HepG2 (cell line): Measurements from ENCODE around the gene BBOF1. TPM values are rescaled to one million over a fixed set of nuclear protein-coding genes. Genes with fewer than 3 reads are reported as not detected.

ENCODE experiments used
- BORCS8-MEF2B ChIP-seq: sonication (generic); formaldehyde crosslinking; IDR thresholded peaks from 2 replicates; pipeline ENCODE4 v1.8.0; 2022; ENCODE audit warnings: mild to moderate bottlenecking, missing genetic modification reagents
- NR0B2 ChIP-seq: sonication (generic); formaldehyde crosslinking; IDR thresholded peaks from 2 replicates; pipeline ENCODE4 v1.4.0; 2020; ENCODE audit warnings: mild to moderate bottlenecking, missing genetic modification reagents
- SRSF9 ChIP-seq: fragments of 200-400 bp; formaldehyde crosslinking; IDR thresholded peaks from 2 replicates; pipeline ENCODE4 v1.6.1; 2018; ENCODE audit warnings: borderline replicate concordance, mild to moderate bottlenecking, low read depth, low read length; ENCODE audit not compliant: insufficient read depth, poor library complexity, severe bottlenecking
- TGIF2 ChIP-seq: IDR thresholded peaks from 2 replicates; pipeline ENCODE4 v1.6.1; 2016; ENCODE audit warnings: control low read depth, missing compliant biosample characterization
- WIZ ChIP-seq: sonication (generic); formaldehyde crosslinking; IDR thresholded peaks from 2 replicates; pipeline ENCODE4 v1.5.1; 2020; ENCODE audit warnings: mild to moderate bottlenecking, missing genetic modification reagents
- ZMAT3 ChIP-seq: sonication (generic); formaldehyde crosslinking; conservative IDR thresholded peaks from 2 replicates; pipeline ENCODE4 v1.7.0; 2021; ENCODE audit warnings: missing genetic modification reagents
- ZNF263 ChIP-seq: sonication (generic); formaldehyde crosslinking; IDR thresholded peaks from 2 replicates; pipeline ENCODE4 v1.4.0; 2020; ENCODE audit warnings: missing genetic modification reagents
- ZNF616 ChIP-seq: sonication (generic); formaldehyde crosslinking; IDR thresholded peaks from 2 replicates; pipeline ENCODE4 v1.5.0; 2020; ENCODE audit warnings: low read depth, mild to moderate bottlenecking, missing genetic modification reagents
- ZNF746 ChIP-seq: sonication (generic); formaldehyde crosslinking; IDR thresholded peaks from 2 replicates; pipeline ENCODE4 v1.8.0; 2022; ENCODE audit warnings: mild to moderate bottlenecking, missing genetic modification reagents
- polyA plus RNA-seq, 8 experiments: library from polyadenylated mRNA; depleted of rRNA in 3 of 8; stranded (reverse) in 7 of 8; unstranded in 1 of 8; fragments of >200 nt; fragmentation: Illumina TruSeq in 4 of 8; extraction: Trizol in 4 of 8; gene quantifications; 2 replicates each; pipeline versions ENCODE4 v1.2.1 to v1.2.3, GENCODE V29; 2011 to 2016; ENCODE audit warnings: low read depth in 4 of 8, missing spikeins in 1 of 8, mixed read lengths in 1 of 8; ENCODE audit not compliant: insufficient read depth in 1 of 8
- total RNA-seq, 5 experiments: library from RNA; depleted of rRNA; stranded (reverse); fragments of >200 nt; fragmentation: Illumina TruSeq; extraction: Trizol; gene quantifications; 2 replicates each; pipeline ENCODE4 v1.2.3, GENCODE V29; 2016; ENCODE audit warnings: low read depth in 1 of 5
- TF ChIP-seq, protein P1 (sequence below): sonication (generic); formaldehyde crosslinking; IDR thresholded peaks from 2 replicates; pipeline ENCODE4 v1.5.1; 2020; ENCODE audit warnings: mild to moderate bottlenecking, missing genetic modification reagents, moderate library complexity
- TF ChIP-seq, protein P2 (sequence below): sonication (generic); formaldehyde crosslinking; IDR thresholded peaks from one replicate; pipeline ENCODE4 v1.5.1; 2020; ENCODE audit warnings: mild to moderate bottlenecking, missing genetic modification reagents; ENCODE audit errors: not compliant biosample characterization
- TF ChIP-seq, protein P3 (sequence below): sonication (generic); formaldehyde crosslinking; IDR thresholded peaks from 2 replicates; pipeline ENCODE4 v1.5.0; 2020; ENCODE audit warnings: mild to moderate bottlenecking, missing genetic modification reagents

The BBOF1 gene
- total and polyA plus RNA-seq, 2 of the 13 experiments (the other 11 are each of a cell fraction or from before 2014, with no cell fraction given): 1.6 to 2.3 TPM

DNA sequence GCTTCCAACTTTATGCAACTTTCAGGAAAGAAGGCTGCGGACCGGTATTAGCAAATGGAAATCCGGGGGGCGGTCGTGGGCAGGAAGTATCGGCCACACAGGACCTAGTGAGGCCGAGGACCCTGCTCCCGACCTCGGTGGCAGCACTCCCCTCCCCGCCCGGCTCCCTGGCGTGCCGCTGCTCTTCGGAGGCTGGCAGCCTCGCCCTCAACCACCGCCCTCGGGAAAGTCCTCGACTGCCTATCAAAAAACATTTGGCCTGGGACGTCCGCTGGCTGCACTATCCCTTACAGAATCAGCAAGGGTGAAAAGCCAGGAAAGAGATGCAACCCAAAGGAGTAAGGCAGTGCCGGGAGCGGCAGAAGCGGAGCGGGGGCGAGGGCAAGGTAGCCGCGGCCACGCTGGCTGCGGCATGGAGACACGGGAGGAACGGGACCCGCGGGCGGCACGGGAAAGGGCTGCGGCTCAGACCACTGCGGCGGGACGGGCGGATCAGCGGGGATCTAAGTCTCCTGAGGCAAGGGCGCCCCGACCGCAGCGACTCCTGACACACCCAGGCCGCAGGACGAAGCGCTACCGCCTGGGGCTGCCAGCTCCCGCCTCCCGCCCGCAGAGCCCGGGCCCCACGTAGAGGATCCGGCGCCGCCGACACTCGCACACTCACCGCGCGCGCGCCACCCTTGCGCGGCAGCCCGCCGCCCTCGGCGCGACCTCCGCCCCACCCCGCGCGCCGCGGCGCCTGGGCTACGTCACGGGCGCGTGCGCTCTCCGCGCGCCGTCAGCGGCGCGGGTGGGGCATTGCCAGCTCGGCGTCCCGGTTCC is at the start of gene BBOF1, which contains the start of gene ENTPD5 (continued):
- TF ChIP-seq, protein P1, sequence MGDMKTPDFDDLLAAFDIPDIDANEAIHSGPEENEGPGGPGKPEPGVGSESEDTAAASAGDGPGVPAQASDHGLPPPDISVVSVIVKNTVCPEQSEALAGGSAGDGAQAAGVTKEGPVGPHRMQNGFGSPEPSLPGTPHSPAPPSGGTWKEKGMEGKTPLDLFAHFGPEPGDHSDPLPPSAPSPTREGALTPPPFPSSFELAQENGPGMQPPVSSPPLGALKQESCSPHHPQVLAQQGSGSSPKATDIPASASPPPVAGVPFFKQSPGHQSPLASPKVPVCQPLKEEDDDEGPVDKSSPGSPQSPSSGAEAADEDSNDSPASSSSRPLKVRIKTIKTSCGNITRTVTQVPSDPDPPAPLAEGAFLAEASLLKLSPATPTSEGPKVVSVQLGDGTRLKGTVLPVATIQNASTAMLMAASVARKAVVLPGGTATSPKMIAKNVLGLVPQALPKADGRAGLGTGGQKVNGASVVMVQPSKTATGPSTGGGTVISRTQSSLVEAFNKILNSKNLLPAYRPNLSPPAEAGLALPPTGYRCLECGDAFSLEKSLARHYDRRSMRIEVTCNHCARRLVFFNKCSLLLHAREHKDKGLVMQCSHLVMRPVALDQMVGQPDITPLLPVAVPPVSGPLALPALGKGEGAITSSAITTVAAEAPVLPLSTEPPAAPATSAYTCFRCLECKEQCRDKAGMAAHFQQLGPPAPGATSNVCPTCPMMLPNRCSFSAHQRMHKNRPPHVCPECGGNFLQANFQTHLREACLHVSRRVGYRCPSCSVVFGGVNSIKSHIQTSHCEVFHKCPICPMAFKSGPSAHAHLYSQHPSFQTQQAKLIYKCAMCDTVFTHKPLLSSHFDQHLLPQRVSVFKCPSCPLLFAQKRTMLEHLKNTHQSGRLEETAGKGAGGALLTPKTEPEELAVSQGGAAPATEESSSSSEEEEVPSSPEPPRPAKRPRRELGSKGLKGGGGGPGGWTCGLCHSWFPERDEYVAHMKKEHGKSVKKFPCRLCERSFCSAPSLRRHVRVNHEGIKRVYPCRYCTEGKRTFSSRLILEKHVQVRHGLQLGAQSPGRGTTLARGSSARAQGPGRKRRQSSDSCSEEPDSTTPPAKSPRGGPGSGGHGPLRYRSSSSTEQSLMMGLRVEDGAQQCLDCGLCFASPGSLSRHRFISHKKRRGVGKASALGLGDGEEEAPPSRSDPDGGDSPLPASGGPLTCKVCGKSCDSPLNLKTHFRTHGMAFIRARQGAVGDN (CRISPR knock-in tag): peak; percentile 86
- peak; percentile 45; the same call in 1 of the 2 replicates for TF ChIP-seq BORCS8-MEF2B (CRISPR knock-in tag)
- 0 out of 2 replicates have a peak, but pooled peaks have one; percentile 57 for TF ChIP-seq ZNF746 (CRISPR knock-in tag)
- TF ChIP-seq WIZ (CRISPR knock-in tag): no peak; the same call in 1 of the 2 replicates
- TF ChIP-seq, protein P2, sequence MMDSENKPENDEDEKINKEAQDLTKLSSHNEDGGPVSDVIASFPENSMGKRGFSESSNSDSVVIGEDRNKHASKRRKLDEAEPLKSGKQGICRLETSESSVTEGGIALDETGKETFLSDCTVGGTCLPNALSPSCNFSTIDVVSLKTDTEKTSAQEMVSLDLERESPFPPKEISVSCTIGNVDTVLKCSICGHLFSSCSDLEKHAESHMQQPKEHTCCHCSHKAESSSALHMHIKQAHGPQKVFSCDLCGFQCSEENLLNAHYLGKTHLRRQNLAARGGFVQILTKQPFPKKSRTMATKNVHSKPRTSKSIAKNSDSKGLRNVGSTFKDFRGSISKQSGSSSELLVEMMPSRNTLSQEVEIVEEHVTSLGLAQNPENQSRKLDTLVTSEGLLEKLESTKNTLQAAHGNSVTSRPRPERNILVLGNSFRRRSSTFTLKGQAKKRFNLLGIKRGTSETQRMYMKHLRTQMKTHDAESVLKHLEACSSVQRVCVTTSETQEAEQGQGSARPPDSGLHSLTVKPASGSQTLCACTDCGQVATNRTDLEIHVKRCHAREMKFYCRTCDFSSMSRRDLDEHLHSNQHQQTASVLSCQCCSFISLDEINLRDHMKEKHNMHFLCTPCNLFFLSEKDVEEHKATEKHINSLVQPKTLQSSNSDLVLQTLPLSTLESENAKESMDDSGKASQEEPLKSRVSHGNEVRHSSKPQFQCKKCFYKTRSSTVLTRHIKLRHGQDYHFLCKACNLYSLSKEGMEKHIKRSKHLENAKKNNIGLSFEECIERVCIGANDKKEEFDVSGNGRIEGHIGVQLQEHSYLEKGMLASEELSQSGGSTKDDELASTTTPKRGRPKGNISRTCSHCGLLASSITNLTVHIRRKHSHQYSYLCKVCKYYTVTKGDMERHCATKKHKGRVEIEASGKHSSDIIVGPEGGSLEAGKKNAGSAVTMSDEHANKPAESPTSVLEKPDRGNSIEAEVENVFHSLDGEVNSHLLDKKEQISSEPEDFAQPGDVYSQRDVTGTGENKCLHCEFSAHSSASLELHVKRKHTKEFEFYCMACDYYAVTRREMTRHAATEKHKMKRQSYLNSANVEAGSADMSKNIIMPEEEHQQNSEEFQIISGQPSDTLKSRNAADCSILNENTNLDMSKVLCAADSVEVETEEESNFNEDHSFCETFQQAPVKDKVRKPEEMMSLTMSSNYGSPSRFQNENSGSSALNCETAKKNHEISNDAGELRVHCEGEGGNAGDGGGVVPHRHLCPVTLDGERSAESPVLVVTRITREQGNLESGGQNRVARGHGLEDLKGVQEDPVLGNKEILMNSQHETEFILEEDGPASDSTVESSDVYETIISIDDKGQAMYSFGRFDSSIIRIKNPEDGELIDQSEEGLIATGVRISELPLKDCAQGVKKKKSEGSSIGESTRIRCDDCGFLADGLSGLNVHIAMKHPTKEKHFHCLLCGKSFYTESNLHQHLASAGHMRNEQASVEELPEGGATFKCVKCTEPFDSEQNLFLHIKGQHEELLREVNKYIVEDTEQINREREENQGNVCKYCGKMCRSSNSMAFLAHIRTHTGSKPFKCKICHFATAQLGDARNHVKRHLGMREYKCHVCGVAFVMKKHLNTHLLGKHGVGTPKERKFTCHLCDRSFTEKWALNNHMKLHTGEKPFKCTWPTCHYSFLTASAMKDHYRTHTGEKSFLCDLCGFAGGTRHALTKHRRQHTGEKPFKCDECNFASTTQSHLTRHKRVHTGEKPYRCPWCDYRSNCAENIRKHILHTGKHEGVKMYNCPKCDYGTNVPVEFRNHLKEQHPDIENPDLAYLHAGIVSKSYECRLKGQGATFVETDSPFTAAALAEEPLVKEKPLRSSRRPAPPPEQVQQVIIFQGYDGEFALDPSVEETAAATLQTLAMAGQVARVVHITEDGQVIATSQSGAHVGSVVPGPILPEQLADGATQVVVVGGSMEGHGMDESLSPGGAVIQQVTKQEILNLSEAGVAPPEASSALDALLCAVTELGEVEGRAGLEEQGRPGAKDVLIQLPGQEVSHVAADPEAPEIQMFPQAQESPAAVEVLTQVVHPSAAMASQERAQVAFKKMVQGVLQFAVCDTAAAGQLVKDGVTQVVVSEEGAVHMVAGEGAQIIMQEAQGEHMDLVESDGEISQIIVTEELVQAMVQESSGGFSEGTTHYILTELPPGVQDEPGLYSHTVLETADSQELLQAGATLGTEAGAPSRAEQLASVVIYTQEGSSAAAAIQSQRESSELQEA (CRISPR knock-in tag): peak; percentile 55
- no peak for TF ChIP-seq ZMAT3
- TF ChIP-seq NR0B2 (CRISPR knock-in tag): no peak; the same call in 1 of the 2 replicates
- no peak for TF ChIP-seq ZNF616
- TF ChIP-seq, protein P3, sequence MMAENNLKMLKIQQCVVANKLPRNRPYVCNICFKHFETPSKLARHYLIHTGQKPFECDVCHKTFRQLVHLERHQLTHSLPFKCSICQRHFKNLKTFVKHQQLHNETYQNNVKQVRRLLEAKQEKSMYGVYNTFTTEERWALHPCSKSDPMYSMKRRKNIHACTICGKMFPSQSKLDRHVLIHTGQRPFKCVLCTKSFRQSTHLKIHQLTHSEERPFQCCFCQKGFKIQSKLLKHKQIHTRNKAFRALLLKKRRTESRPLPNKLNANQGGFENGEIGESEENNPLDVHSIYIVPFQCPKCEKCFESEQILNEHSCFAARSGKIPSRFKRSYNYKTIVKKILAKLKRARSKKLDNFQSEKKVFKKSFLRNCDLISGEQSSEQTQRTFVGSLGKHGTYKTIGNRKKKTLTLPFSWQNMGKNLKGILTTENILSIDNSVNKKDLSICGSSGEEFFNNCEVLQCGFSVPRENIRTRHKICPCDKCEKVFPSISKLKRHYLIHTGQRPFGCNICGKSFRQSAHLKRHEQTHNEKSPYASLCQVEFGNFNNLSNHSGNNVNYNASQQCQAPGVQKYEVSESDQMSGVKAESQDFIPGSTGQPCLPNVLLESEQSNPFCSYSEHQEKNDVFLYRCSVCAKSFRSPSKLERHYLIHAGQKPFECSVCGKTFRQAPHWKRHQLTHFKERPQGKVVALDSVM (CRISPR knock-in tag): peak; percentile 60
- TF ChIP-seq TGIF2 (CRISPR knock-in tag): no peak; the same call in 1 of the 2 replicates
- no peak for TF ChIP-seq SRSF9
- peak; percentile 29; the same call in 1 of the 2 replicates for TF ChIP-seq ZNF263 (CRISPR knock-in tag)
